Spleen (tissue), 11 donors: ENCODE data around the gene OR1A2. TPM values are rescaled to one million over a fixed set of nuclear protein-coding genes. Genes with fewer than 3 reads are reported as not detected.
"Not testable (repeated sequence)": the region's sequence is repeated elsewhere in the genome, so short reads cannot be mapped to it uniquely, and the experiment has no call there.

Experiments used
- DNase-seq: peaks from one replicate; pipeline ENCODE4 v3.0.0-alpha.2; 2020
- H3K27ac ChIP-seq, 8 donors: fragments of 200-600 bp; sonication (generic) in 7 of 8; 1 replicate in 4 of 8; 2 replicates in 4 of 8; pipeline versions ENCODE4 v1.5.0 to v1.8.0; 2016 to 2021; ENCODE audit warnings: inconsistent platforms in 4 of 8, mild to moderate bottlenecking in 4 of 8, moderate library complexity in 1 of 8
- H3K27me3 ChIP-seq, 7 donors: fragments of 200-600 bp; sonication (generic) in 6 of 7; replicated peaks in 1 of 7; 1 replicate in 4 of 7; 2 replicates in 3 of 7; pipeline versions ENCODE4 v1.5.0 to v1.8.0; 2016 to 2021; ENCODE audit warnings: inconsistent platforms in 3 of 7, mild to moderate bottlenecking in 1 of 7
- H3K36me3 ChIP-seq, 6 donors: fragments of 200-600 bp; sonication (generic) in 5 of 6; 1 replicate in 4 of 6; 2 replicates in 2 of 6; pipeline versions ENCODE4 v1.5.0 to v1.8.0; 2016 to 2021; ENCODE audit warnings: inconsistent platforms in 2 of 6
- H3K4me1 ChIP-seq, 6 donors: fragments of 200-600 bp; sonication (generic) in 5 of 6; 1 replicate in 3 of 6; 2 replicates in 3 of 6; pipeline versions ENCODE4 v1.5.0 to v1.8.0; 2016 to 2021; ENCODE audit warnings: inconsistent platforms in 3 of 6
- H3K4me3 ChIP-seq, 8 donors: fragments of 200-600 bp; sonication (generic) in 7 of 8; 1 replicate in 4 of 8; 2 replicates in 4 of 8; pipeline versions ENCODE4 v1.5.0 to v1.8.0; 2016 to 2021; ENCODE audit warnings: inconsistent platforms in 4 of 8, mild to moderate bottlenecking in 4 of 8, moderate library complexity in 2 of 8
- H3K9me3 ChIP-seq, 8 donors: fragments of 200-600 bp; sonication (generic) in 7 of 8; 1 replicate in 4 of 8; 2 replicates in 4 of 8; pipeline versions ENCODE4 v1.5.0 to v1.8.0; 2016 to 2021; ENCODE audit warnings: inconsistent platforms in 4 of 8
- CTCF ChIP-seq, 11 experiments: fragments of 200-600 bp in 7 of 11; fragments of 450-650 bp in 4 of 11; sonication (generic) in 4 of 11; IDR thresholded peaks in 8 of 11; conservative IDR thresholded peaks in 3 of 11; 1 replicate in 7 of 11; 2 replicates in 4 of 11; pipeline versions ENCODE4 v1.4.0 to v1.8.0; 2016 to 2021; ENCODE audit warnings: antibody characterized with exemption in 11 of 11, inconsistent platforms in 4 of 11, mild to moderate bottlenecking in 1 of 11
- POLR2A ChIP-seq, 3 donors: fragments of 450-650 bp; IDR thresholded peaks; one replicate each; pipeline ENCODE4 v1.5.1; 2017; ENCODE audit warnings: antibody characterized with exemption in 3 of 3, mild to moderate bottlenecking in 1 of 3
- POLR2AphosphoS5 ChIP-seq, 3 donors: sonication (generic); formaldehyde crosslinking; IDR thresholded peaks; one replicate each; pipeline ENCODE4 v1.5.1; 2017; ENCODE audit warnings: antibody characterized with exemption in 3 of 3
- WGBS, 5 donors: extraction: QIAGEN DNeasy Blood & Tissue Kit in 3 of 5; methylation state at CpG; one replicate each; pipeline versions ENCODE4 v1.1.5 to v1.1.7; 2013 to 2018; 5-methylcytosine and 5-hydroxymethylcytosine counted together
- intact Hi-C: fragments of 100-400 bp; cut with DNase I; formaldehyde crosslinking; loops from one replicate; pipeline ENCODE4 v1.15.0; 2023; ENCODE audit warnings: low total_unique reads
- polyA plus RNA-seq, 3 donors: library from polyadenylated mRNA; stranded (reverse); fragments of 200-250 nt; gene quantifications; one replicate each; pipeline ENCODE4 v1.2.1, GENCODE V29; 2013
- total RNA-seq, 7 donors: library from RNA; depleted of rRNA in 3 of 7; stranded (reverse); fragments of >200 nt in 3 of 7; fragmentation: NEBNext Ultra II Directional in 4 of 7; extraction: Animal tissue kit (Norgen Biotek cat#: 25700) in 4 of 7; gene quantifications; one replicate each; pipeline versions ENCODE4 v1.1.0 to v1.2.1, GENCODE V29; 2016 to 2021
- donor health status: healthy with polysubstance abuse.
- donor health status: DM: no; HTN: no; CAD: no; lungs with moderate emphysema.
- donor health status: DM: no; HTN: no; CAD: no.
- donor health status: Bipolar disorder and iron deficiency.
- donor health status: healthy.
- donor health status: DM: no; HTN: no; CAD: no.
- donor health status: DM: yes; HTN: yes; CAD: no.

Gene OR1A2
- total and polyA plus RNA-seq, 10 donors = not detected

GRCh38 chr17:3207367-3207766 is 10.0 kb downstream of the OR1A2 start, which contains the start of gene OR1A1:
OR1A1 (plus strand) TSS chr17:3207667; CDS start chr17:3215621, 7,954 bp downstream.
- Histone ChIP-seq H3K4me1 (no peaks in the 10 kb centered on the region), H3K9me3 (peaks cover 0 to 20% (median 13%) of the 10 kb centered on the region in 8 donors), H3K36me3 (no peaks in the 10 kb centered on the region), H3K27ac (no peak within 1 kb of the TSS), H3K27me3 (no peaks in the 10 kb centered on the region), H3K4me3 (no peak within 1 kb of the TSS)
- intact Hi-C loops = no loop called here
- no peak for DNase-seq
- 73 to 81% (median 77%) methylated on average over 6 to 7 of the region's 7 CpGs for WGBS, 5 donors
- no peak for TF ChIP-seq POLR2AphosphoS5 (IDR thresholded peaks at IDR 0.05)
- TF ChIP-seq CTCF (IDR thresholded peaks at IDR 0.05 in 8 of 11, conservative IDR thresholded peaks at IDR 0.05 in 3 of 11) = no peak
- no peak for TF ChIP-seq POLR2A (IDR thresholded peaks at IDR 0.05)

GRCh38 chr17:3208484-3208883 is 11.2 kb downstream of the OR1A2 start:
- H3K4me3 ChIP-seq = no peak overlapping the region
- DNase-seq = no peak
- intact Hi-C loops = no loop called here
- WGBS, 5 donors = 74 to 94% (median 92%) methylated on average over 6 of the region's 6 CpGs
- H3K27ac ChIP-seq = no peak overlapping the region
- no peaks in the 10 kb centered on the region for H3K36me3 ChIP-seq
- peaks cover 0 to 4% (median 0%) of the 10 kb centered on the region in 7 donors for H3K27me3 ChIP-seq
- no peaks in the 10 kb centered on the region for H3K4me1 ChIP-seq
- no peak for TF ChIP-seq CTCF (IDR thresholded peaks at IDR 0.05 in 8 of 11, conservative IDR thresholded peaks at IDR 0.05 in 3 of 11)
- no peak for TF ChIP-seq POLR2A (IDR thresholded peaks at IDR 0.05)
- no peak for TF ChIP-seq POLR2AphosphoS5 (IDR thresholded peaks at IDR 0.05)
- peaks cover 0 to 11% (median 5%) of the 10 kb centered on the region in 8 donors for H3K9me3 ChIP-seq

DNA sequence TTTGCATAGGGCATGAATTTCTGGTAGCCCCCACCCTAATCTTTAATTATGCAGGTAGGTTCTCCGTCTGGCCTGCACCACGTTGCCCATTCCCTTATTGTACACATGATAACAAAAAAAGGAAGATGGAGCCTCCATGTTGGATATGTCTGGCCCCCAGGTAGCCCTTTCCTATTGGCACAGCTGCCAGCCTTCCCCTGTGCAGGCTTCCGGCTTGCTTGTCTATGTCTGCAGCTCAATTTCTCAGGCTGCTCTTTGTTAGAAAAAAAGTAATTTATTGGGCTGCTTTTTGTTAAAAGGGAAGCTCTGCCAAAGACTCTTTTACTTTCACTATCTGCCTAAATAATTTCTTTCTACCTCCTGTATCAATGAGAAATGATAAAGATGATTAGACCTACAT is 15.7 kb downstream of the OR1A2 start:
- H3K4me1 ChIP-seq = no peaks in the 10 kb centered on the region
- no peak for DNase-seq
- H3K27me3 ChIP-seq = peaks cover 0 to 17% (median 0%) of the 10 kb centered on the region in 7 donors
- no peak overlapping the region for H3K27ac ChIP-seq
- 66 to 84% (median 80%) methylated on average over 3 of the region's 3 CpGs for WGBS, 5 donors
- H3K9me3 ChIP-seq = peaks cover 0 to 12% (median 3%) of the 10 kb centered on the region in 8 donors
- no peak overlapping the region for H3K4me3 ChIP-seq
- intact Hi-C loops = no loop called here
- TF ChIP-seq POLR2AphosphoS5 (IDR thresholded peaks at IDR 0.05) = no peak
- no peaks in the 10 kb centered on the region for H3K36me3 ChIP-seq

GRCh38 chr17:3213587-3213986 is 16.3 kb downstream of the OR1A2 start:
- Histone ChIP-seq H3K4me1 (no peaks in the 10 kb centered on the region), H3K27me3 (peaks cover 0 to 17% (median 0%) of the 10 kb centered on the region in 7 donors), H3K9me3 (peaks cover 0 to 18% (median 3%) of the 10 kb centered on the region in 8 donors), H3K4me3 (no peak overlapping the region), H3K36me3 (no peaks in the 10 kb centered on the region), H3K27ac (no peak overlapping the region)
- intact Hi-C loops = no loop called here
- 64 to 71% (median 68%) methylated on average over 6 of the region's 6 CpGs for WGBS, 5 donors
- DNase-seq = no peak
- TF ChIP-seq CTCF (IDR thresholded peaks at IDR 0.05 in 8 of 11, conservative IDR thresholded peaks at IDR 0.05 in 3 of 11) = no peak
- TF ChIP-seq POLR2AphosphoS5 (IDR thresholded peaks at IDR 0.05) = no peak
- TF ChIP-seq POLR2A (IDR thresholded peaks at IDR 0.05) = no peak

- intact Hi-C loops, H3K27ac ChIP-seq: not testable (repeated sequence)
- H3K9me3 ChIP-seq = peaks cover 0 to 20% (median 3%) of the 10 kb centered on the region in 8 donors
Measured at GRCh38 chr17:3219978-3220377, 22.7 kb downstream of the OR1A2 start.

More at GRCh38 chr17:3219978-3220377, 22.7 kb downstream of the OR1A2 start:
- not testable (repeated sequence) for H3K4me3 ChIP-seq, H3K27me3 ChIP-seq, H3K4me1 ChIP-seq, H3K36me3 ChIP-seq, DNase-seq
- WGBS, 5 donors = 70 to 85% (median 76%) methylated on average over 3 of the region's 3 CpGs
